GM12878 (cell line): ENCODE results near the gene BORCS6. TPM values are rescaled to one million over a fixed set of nuclear protein-coding genes. Genes with fewer than 3 reads are reported as not detected.

ENCODE experiments used
- CREM ChIP-seq: IDR thresholded peaks from 2 replicates; pipeline ENCODE4 v1.6.1; 2014; ENCODE audit warnings: antibody characterized with exemption, low read depth
- EED ChIP-seq: sonication (generic); IDR thresholded peaks from 2 replicates; pipeline ENCODE4 v1.6.1; 2016; ENCODE audit warnings: antibody characterized with exemption, low read depth
- ELK1 ChIP-seq: IDR thresholded peaks from 2 replicates; pipeline ENCODE4 v1.6.1; 2012; ENCODE audit warnings: low read depth, low read length, improper control_type of control experiment
- ETV6 ChIP-seq, 2 experiments: fragments of 450-650 bp in 1 of 2; IDR thresholded peaks in 1 of 2; conservative IDR thresholded peaks in 1 of 2; 2 replicates each; pipeline ENCODE4 v1.6.1; 2014; ENCODE audit warnings: antibody characterized with exemption in 1 of 2, borderline replicate concordance in 1 of 2, low read depth in 1 of 2, mild to moderate bottlenecking in 1 of 2, moderate library complexity in 1 of 2
- GABPA ChIP-seq: IDR thresholded peaks from 2 replicates; pipeline ENCODE4 v1.6.1; 2014; ENCODE audit warnings: antibody characterized with exemption, low read depth, mild to moderate bottlenecking, inconsistent platforms
- HSF1 ChIP-seq: fragments of 150-350 bp; IDR thresholded peaks from 2 replicates; pipeline ENCODE4 v1.6.1; 2014; ENCODE audit warnings: mild to moderate bottlenecking, low read depth, low read length
- LARP7 ChIP-seq: fragments of 450-650 bp; IDR thresholded peaks from 2 replicates; pipeline ENCODE4 v1.6.1; 2017; ENCODE audit warnings: mild to moderate bottlenecking
- MTA2 ChIP-seq: fragments of 450-650 bp; IDR thresholded peaks from 2 replicates; pipeline ENCODE4 v1.6.1; 2016; ENCODE audit warnings: low read depth, mild to moderate bottlenecking, moderate library complexity
- MYC ChIP-seq: IDR thresholded peaks from 2 replicates; pipeline ENCODE4 v1.6.1; 2011; ENCODE audit warnings: mild to moderate bottlenecking, low read length, moderate library complexity, inconsistent platforms; ENCODE audit not compliant: insufficient read depth, insufficient replicate concordance, insufficient read length, severe bottlenecking
- NFXL1 ChIP-seq: fragments of 450-650 bp; IDR thresholded peaks from 2 replicates; pipeline ENCODE4 v1.6.1; 2017; ENCODE audit warnings: antibody characterized with exemption, mild to moderate bottlenecking, borderline replicate concordance
- PBX3 ChIP-seq: IDR thresholded peaks from 2 replicates; pipeline ENCODE4 v1.6.1; 2011; ENCODE audit warnings: mild to moderate bottlenecking, low read depth, low read length, moderate library complexity; ENCODE audit not compliant: insufficient replicate concordance
- SMAD1 ChIP-seq: fragments of 450-650 bp; IDR thresholded peaks from 2 replicates; pipeline ENCODE4 v1.6.1; 2018; ENCODE audit warnings: mild to moderate bottlenecking, low read depth; ENCODE audit not compliant: partially characterized antibody
- USF1 ChIP-seq: IDR thresholded peaks from 2 replicates; pipeline ENCODE4 v1.6.1; 2011; ENCODE audit warnings: borderline replicate concordance, low read depth, mild to moderate bottlenecking, moderate library complexity, mixed read lengths, low read length; ENCODE audit not compliant: insufficient read depth; ENCODE audit errors: extremely low read length
- YBX1 ChIP-seq: fragments of 450-650 bp; IDR thresholded peaks from 2 replicates; pipeline ENCODE4 v1.6.1; 2016; ENCODE audit warnings: antibody characterized with exemption
- ZBTB33 ChIP-seq: fragments of 450-650 bp; IDR thresholded peaks from 2 replicates; pipeline ENCODE4 v1.6.1; 2017; ENCODE audit warnings: mild to moderate bottlenecking
- polyA plus RNA-seq, 11 experiments: library from polyadenylated mRNA; depleted of rRNA in 4 of 11; unstranded in 6 of 11; stranded (reverse) in 5 of 11; fragments of >200 nt; fragmentation: Nextera tagmentation in 4 of 11; fragmentation: Illumina TruSeq in 1 of 11; extraction: Ambion mirVana in 4 of 11; extraction: Trizol in 1 of 11; gene quantifications; 1 replicate in 1 of 11; 2 replicates in 10 of 11; pipeline versions ENCODE4 v1.2.1 to v1.2.3, GENCODE V29; 2011 to 2016; ENCODE audit warnings: inconsistent platforms in 2 of 11, missing spikeins in 2 of 11, low read depth in 1 of 11
- total RNA-seq, 4 experiments: library from RNA; depleted of rRNA in 3 of 4; stranded (reverse); fragments of >200 nt in 3 of 4; fragmentation: Illumina TruSeq in 1 of 4; extraction: Trizol in 1 of 4; gene quantifications; 2 replicates each; pipeline versions ENCODE4 v1.2.1 to v1.2.3, GENCODE V29; 2013 to 2021
- TF ChIP-seq, protein P1 (sequence below): fragments of 450-650 bp; IDR thresholded peaks from 2 replicates; pipeline ENCODE4 v1.6.1; 2017; ENCODE audit warnings: low read depth, mild to moderate bottlenecking, moderate library complexity
- TF ChIP-seq, protein P2 (sequence below): IDR thresholded peaks from 2 replicates; pipeline ENCODE4 v1.6.1; 2012; ENCODE audit warnings: low read length, inconsistent platforms

Gene BORCS6
- total and polyA plus RNA-seq, 10 of the 15 experiments (the other 5 are each of a cell fraction or from before 2014, with no cell fraction given) = 0.37 to 14.1 (median 6.7) TPM

GRCh38 chr17:8173056-8173870 lies 16.7 kb downstream of the BORCS6 start (continued):
- TF ChIP-seq YBX1 (no peak), PBX3 (peak; percentile 84), ETV6 (conservative IDR thresholded peaks at IDR 0.05 in 1 of 2, IDR thresholded peaks at IDR 0.05 in 1 of 2; ENCODE audit: borderline replicate concordance in 1 of 2, low read depth in 1 of 2) (peak in 1 of 2 experiments; percentile 85; a peak in 1 of 4 replicates), LARP7 (peak; percentile 93), SMAD1 (peak; percentile 100), NFXL1 (0 out of 2 replicates have a peak, but pooled peaks have one; percentile 36), GABPA (peak; percentile 68), USF1 (peak; percentile 10), MTA2 (no peak; the same call in none of the 2 replicates), HSF1 (peak; percentile 79), MYC (no peak), ZBTB33 (peak; percentile 80), ELK1 (no peak), CREM (peak; percentile 92), EED (no peak; the same call in 1 of the 2 replicates)
- TF ChIP-seq, protein P1, sequence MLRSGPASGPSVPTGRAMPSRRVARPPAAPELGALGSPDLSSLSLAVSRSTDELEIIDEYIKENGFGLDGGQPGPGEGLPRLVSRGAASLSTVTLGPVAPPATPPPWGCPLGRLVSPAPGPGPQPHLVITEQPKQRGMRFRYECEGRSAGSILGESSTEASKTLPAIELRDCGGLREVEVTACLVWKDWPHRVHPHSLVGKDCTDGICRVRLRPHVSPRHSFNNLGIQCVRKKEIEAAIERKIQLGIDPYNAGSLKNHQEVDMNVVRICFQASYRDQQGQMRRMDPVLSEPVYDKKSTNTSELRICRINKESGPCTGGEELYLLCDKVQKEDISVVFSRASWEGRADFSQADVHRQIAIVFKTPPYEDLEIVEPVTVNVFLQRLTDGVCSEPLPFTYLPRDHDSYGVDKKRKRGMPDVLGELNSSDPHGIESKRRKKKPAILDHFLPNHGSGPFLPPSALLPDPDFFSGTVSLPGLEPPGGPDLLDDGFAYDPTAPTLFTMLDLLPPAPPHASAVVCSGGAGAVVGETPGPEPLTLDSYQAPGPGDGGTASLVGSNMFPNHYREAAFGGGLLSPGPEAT = peak; percentile 90
- TF ChIP-seq, protein P2, sequence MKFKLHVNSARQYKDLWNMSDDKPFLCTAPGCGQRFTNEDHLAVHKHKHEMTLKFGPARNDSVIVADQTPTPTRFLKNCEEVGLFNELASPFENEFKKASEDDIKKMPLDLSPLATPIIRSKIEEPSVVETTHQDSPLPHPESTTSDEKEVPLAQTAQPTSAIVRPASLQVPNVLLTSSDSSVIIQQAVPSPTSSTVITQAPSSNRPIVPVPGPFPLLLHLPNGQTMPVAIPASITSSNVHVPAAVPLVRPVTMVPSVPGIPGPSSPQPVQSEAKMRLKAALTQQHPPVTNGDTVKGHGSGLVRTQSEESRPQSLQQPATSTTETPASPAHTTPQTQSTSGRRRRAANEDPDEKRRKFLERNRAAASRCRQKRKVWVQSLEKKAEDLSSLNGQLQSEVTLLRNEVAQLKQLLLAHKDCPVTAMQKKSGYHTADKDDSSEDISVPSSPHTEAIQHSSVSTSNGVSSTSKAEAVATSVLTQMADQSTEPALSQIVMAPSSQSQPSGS = peak; percentile 100
